Neuronal stem cell (in vitro differentiated cells): Measurements from ENCODE around the gene ARID5A.

Experiments
- DNase-seq: peaks from one replicate; pipeline ENCODE4 v3.0.0-alpha.2; 2013; ENCODE audit warnings: low spot score
- H2AFZ ChIP-seq: one replicate; pipeline ENCODE4 v1.6.1; 2013; ENCODE audit warnings: mild to moderate bottlenecking, low read length, inconsistent platforms
- H2AK5ac ChIP-seq: 2 replicates; pipeline ENCODE4 v1.6.1; 2013; ENCODE audit warnings: low read depth, mild to moderate bottlenecking, inconsistent platforms, low read length, moderate library complexity, mixed read lengths
- H2BK120ac ChIP-seq: 2 replicates; pipeline ENCODE4 v1.6.1; 2013; ENCODE audit warnings: low read depth, mild to moderate bottlenecking, inconsistent platforms, low read length, moderate library complexity, mixed read lengths
- H2BK12ac ChIP-seq: one replicate; pipeline ENCODE4 v1.6.1; 2013; ENCODE audit warnings: low read length, inconsistent platforms
- H2BK15ac ChIP-seq: 2 replicates; pipeline ENCODE4 v1.6.1; 2013; ENCODE audit warnings: mild to moderate bottlenecking, low read length, inconsistent platforms, mixed read lengths
- H2BK5ac ChIP-seq: one replicate; pipeline ENCODE4 v1.6.1; 2013; ENCODE audit warnings: inconsistent platforms, mild to moderate bottlenecking, low read length, moderate library complexity
- H3K14ac ChIP-seq: one replicate; pipeline ENCODE4 v1.6.1; 2013; ENCODE audit warnings: low read length, inconsistent platforms
- H3K18ac ChIP-seq: 2 replicates; pipeline ENCODE4 v1.6.1; 2013; ENCODE audit warnings: low read length, inconsistent platforms
- H3K23ac ChIP-seq: 2 replicates; pipeline ENCODE4 v1.6.1; 2013; ENCODE audit warnings: low read depth, mild to moderate bottlenecking, mixed read lengths, low read length, inconsistent platforms; ENCODE audit not compliant: poor library complexity
- H3K27ac ChIP-seq: replicated peaks from 3 replicates; pipeline ENCODE4 v1.5.1; 2013; ENCODE audit warnings: low read length, inconsistent platforms
- H3K27me3 ChIP-seq, 3 experiments: 2 replicates each; pipeline ENCODE4 v1.6.1; 2013; ENCODE audit warnings: low read length in 3 of 3, mild to moderate bottlenecking in 2 of 3, inconsistent platforms in 1 of 3, low read depth in 1 of 3, mixed read lengths in 1 of 3, moderate library complexity in 1 of 3; ENCODE audit not compliant: control insufficient read depth in 3 of 3, insufficient read depth in 3 of 3
- H3K36me3 ChIP-seq, 2 donors: replicated peaks in 1 of 2; 2 replicates each; pipeline ENCODE4 v1.6.1; 2013; ENCODE audit warnings: low read length in 2 of 2; ENCODE audit not compliant: control insufficient read depth in 2 of 2, insufficient read depth in 2 of 2
- H3K4ac ChIP-seq: 2 replicates; pipeline ENCODE4 v1.6.1; 2013; ENCODE audit warnings: inconsistent platforms, mild to moderate bottlenecking, low read length, moderate library complexity
- H3K4me1 ChIP-seq, 2 donors: 1 replicate in 1 of 2; 2 replicates in 1 of 2; pipeline ENCODE4 v1.6.1; 2013; ENCODE audit warnings: low read length in 2 of 2, low read depth in 1 of 2; ENCODE audit not compliant: control insufficient read depth in 2 of 2, insufficient read depth in 1 of 2
- H3K4me2 ChIP-seq: one replicate; pipeline ENCODE4 v1.6.1; 2013; ENCODE audit warnings: mild to moderate bottlenecking, low read length, inconsistent platforms; ENCODE audit not compliant: insufficient read depth, poor library complexity, severe bottlenecking
- H3K4me3 ChIP-seq, 2 donors: 2 replicates each; pipeline ENCODE4 v1.5.1; 2013; ENCODE audit warnings: low read length in 2 of 2, mild to moderate bottlenecking in 2 of 2, inconsistent platforms in 1 of 2, moderate library complexity in 1 of 2
- H3K79me1 ChIP-seq: one replicate; pipeline ENCODE4 v1.6.1; 2013; ENCODE audit warnings: low read depth, mild to moderate bottlenecking, inconsistent platforms, low read length, moderate library complexity
- H3K9ac ChIP-seq: one replicate; pipeline ENCODE4 v1.6.1; 2013; ENCODE audit warnings: mild to moderate bottlenecking, low read depth, low read length, inconsistent platforms; ENCODE audit not compliant: poor library complexity
- H3K9me3 ChIP-seq, 2 donors: replicated peaks in 1 of 2; 2 replicates each; pipeline versions ENCODE3 to v1.6.1; 2013; ENCODE audit warnings: low read length in 2 of 2, mild to moderate bottlenecking in 2 of 2, inconsistent platforms in 1 of 2, low read depth in 1 of 2, mixed read lengths in 1 of 2, moderate library complexity in 1 of 2; ENCODE audit not compliant: control insufficient read depth in 2 of 2, insufficient read depth in 1 of 2
- H4K8ac ChIP-seq: one replicate; pipeline ENCODE4 v1.6.1; 2013; ENCODE audit warnings: low read depth, mild to moderate bottlenecking, inconsistent platforms, low read length, moderate library complexity
- H4K91ac ChIP-seq: one replicate; pipeline ENCODE4 v1.6.1; 2013; ENCODE audit warnings: low read length, low read depth, mild to moderate bottlenecking, inconsistent platforms; ENCODE audit not compliant: poor library complexity
- WGBS, 2 donors: extraction: QIAGEN DNeasy Blood & Tissue Kit; methylation state at CpG; one replicate each; pipeline ENCODE4 v1.1.7; 2013; ENCODE audit warnings: missing lambda C conversion rate in 2 of 2, mixed read lengths in 1 of 2; ENCODE audit not compliant: insufficient read length in 2 of 2, insufficient replicate concordance in 1 of 2; ENCODE audit errors: extremely low coverage in 2 of 2; 5-methylcytosine and 5-hydroxymethylcytosine counted together

The ARID5A gene

DNA sequence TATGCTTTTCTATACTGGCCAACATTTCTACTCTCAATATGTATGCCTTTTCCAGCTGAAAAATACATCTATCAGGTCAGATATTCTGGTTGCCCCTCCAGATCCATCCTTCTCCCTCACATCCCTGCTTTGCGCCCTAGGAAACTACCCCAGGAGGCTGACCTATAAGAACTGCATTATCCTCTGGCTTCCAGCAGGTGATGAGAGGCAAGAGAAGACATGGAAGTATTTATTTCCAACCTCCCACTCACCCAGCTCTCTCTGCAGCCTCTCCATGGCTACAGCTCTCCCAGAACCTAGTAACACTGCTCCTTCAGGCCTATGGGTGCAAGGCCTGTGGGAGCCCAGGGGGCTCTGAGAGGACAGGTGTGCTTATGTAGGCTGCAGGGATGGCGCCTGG, 42.9 kb downstream of the ARID5A start:
- no peak overlapping the region for H3K4ac ChIP-seq
- no peak overlapping the region for H3K9ac ChIP-seq
- H2BK120ac ChIP-seq, result no peak overlapping the region
- H3K4me3 ChIP-seq, result no peak overlapping the region
- no peaks in the 10 kb centered on the region for H3K9me3 ChIP-seq
- H2AK5ac ChIP-seq, result no peak overlapping the region
- H2BK12ac ChIP-seq, result no peak overlapping the region
- H3K36me3 ChIP-seq, result peaks cover 0 to 8% of the 10 kb centered on the region in 2 donors
- no peak overlapping the region for H3K14ac ChIP-seq
- no peaks in the 10 kb centered on the region for H3K4me1 ChIP-seq
- H3K27me3 ChIP-seq, result no peaks in the 10 kb centered on the region
- H2AFZ ChIP-seq, result no peak overlapping the region
- DNase-seq, result no peak
- H4K8ac ChIP-seq, result no peak overlapping the region
- no peak overlapping the region for H3K4me2 ChIP-seq
- H4K91ac ChIP-seq, result no peak overlapping the region
- H2BK15ac ChIP-seq, result no peak overlapping the region
- no peaks in the 10 kb centered on the region for H3K79me1 ChIP-seq
- peak overlapping the region; percentile 29 for H3K23ac ChIP-seq
- H3K18ac ChIP-seq, result peak overlapping the region; percentile 40
- no peak overlapping the region for H3K27ac ChIP-seq
- WGBS, 2 donors, result no CpG with 5 or more reads among the region's 2 CpGs
- H2BK5ac ChIP-seq, result no peak overlapping the region

DNA sequence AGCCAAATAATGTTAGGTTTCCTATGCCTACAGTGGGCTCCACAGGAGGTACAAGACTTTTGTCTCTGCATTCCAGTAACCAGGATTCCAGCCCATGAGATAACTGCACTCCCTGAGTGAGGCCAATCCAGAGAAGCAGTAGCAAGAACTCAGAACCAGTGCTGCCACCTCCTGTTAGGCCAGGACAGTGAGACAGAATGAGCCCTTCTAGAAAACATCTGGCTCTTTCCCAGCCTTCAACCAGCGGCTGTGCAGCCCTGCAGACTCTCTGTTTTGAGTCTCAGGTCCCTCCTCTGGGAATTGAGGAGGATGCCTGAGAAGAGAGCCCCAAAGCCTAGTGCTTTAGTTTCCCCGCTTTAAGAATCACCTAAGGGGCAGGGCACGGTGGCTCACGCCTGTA, 44.2 kb downstream of the ARID5A start:
- Histone ChIP-seq H3K27me3 (no peaks in the 10 kb centered on the region), H2BK12ac (no peak overlapping the region), H4K8ac (no peak overlapping the region), H2BK15ac (no peak overlapping the region), H3K36me3 (peaks cover 0 to 18% of the 10 kb centered on the region in 2 donors), H3K14ac (no peak overlapping the region), H3K4ac (no peak overlapping the region), H2BK5ac (no peak overlapping the region), H2AFZ (no peak overlapping the region), H2BK120ac (no peak overlapping the region), H3K18ac (no peak overlapping the region), H4K91ac (no peak overlapping the region), H3K4me2 (no peak overlapping the region), H2AK5ac (no peak overlapping the region), H3K9me3 (no peaks in the 10 kb centered on the region), H3K79me1 (no peaks in the 10 kb centered on the region), H3K23ac (no peak overlapping the region), H3K4me1 (no peaks in the 10 kb centered on the region), H3K27ac (no peak overlapping the region), H3K9ac (no peak overlapping the region), H3K4me3 (no peak overlapping the region)
- DNase-seq, result no peak
- no CpG with 5 or more reads among the region's 4 CpGs for whole genome bisulfite sequencing, 2 donors

DNA sequence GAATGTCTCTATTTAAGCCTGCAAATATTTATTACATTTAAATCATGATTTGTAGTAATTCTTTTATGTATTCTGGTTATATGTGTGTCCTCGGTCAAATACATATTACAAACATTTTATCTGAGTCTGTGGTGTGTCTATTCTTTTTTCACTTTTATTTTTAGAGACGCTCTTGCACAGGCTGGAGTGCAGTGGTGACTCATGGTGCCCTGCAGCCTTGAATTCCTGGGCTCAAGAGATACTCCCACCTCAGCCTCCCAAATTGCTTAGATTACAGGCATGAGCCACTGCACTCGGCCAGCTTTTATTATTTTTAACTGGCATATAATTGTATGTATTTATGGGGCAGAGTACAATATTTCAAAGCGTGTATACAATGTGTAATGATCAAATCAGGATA, 47.5 kb downstream of the ARID5A start:
- no peak overlapping the region for H2AFZ ChIP-seq
- WGBS, 2 donors, result no CpG with 5 or more reads among the region's 4 CpGs
- no peak overlapping the region for H4K8ac ChIP-seq

DNA sequence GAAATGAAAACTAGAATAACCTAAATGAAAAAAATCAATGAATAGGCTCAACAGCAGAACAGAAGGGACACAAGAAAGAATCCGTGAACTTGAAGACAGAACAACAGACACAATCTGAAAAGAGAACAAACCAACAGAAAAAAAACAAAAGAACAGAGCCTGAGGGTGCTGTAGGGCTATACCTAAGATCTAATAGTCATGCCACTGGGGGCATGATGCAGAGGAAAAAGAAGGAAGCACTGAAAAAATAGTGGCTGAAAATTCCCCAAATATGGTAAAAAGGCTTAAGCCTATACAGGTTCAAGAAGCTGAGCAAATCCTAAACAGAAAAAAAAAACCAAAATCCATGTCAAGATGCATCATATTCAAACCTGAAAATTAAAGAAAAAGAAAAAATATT, 51.3 kb downstream of the ARID5A start:
- H2BK15ac ChIP-seq, result no peak overlapping the region
- H3K27me3 ChIP-seq, result no peaks in the 10 kb centered on the region
- H3K4me1 ChIP-seq, result no peaks in the 10 kb centered on the region
- no peak overlapping the region for H3K9ac ChIP-seq
- H3K9me3 ChIP-seq, result peaks cover 0 to 2% of the 10 kb centered on the region in 2 donors
- no peak overlapping the region for H2BK12ac ChIP-seq
- no peaks in the 10 kb centered on the region for H3K79me1 ChIP-seq
- H3K14ac ChIP-seq, result no peak overlapping the region
- H3K4me3 ChIP-seq, result no peak overlapping the region
- no peak overlapping the region for H2AK5ac ChIP-seq
- no peak overlapping the region for H2BK120ac ChIP-seq
- no peak overlapping the region for H3K4ac ChIP-seq
- WGBS, 2 donors, result no CpG with 5 or more reads among the region's 1 CpG
- H3K27ac ChIP-seq, result no peak overlapping the region
- no peak overlapping the region for H2BK5ac ChIP-seq
- no peak overlapping the region for H3K23ac ChIP-seq
- H3K18ac ChIP-seq, result no peak overlapping the region
- no peak overlapping the region for H4K91ac ChIP-seq
- no peak overlapping the region for H3K4me2 ChIP-seq
- no peak for DNase-seq
- H3K36me3 ChIP-seq, result peaks cover 6 to 42% of the 10 kb centered on the region in 2 donors
- no peak overlapping the region for H2AFZ ChIP-seq
- H4K8ac ChIP-seq, result no peak overlapping the region

More for the DNA sequence above, 47.5 kb downstream of the ARID5A start:
- Histone ChIP-seq H3K14ac (no peak overlapping the region), H3K9ac (no peak overlapping the region), H2BK12ac (no peak overlapping the region), H4K91ac (no peak overlapping the region), H3K27ac (no peak overlapping the region), H3K4ac (no peak overlapping the region), H2AK5ac (no peak overlapping the region), H3K18ac (no peak overlapping the region), H3K23ac (no peak overlapping the region), H3K9me3 (no peaks in the 10 kb centered on the region), H3K4me3 (no peak overlapping the region), H3K79me1 (no peaks in the 10 kb centered on the region), H3K4me1 (no peaks in the 10 kb centered on the region), H2BK120ac (no peak overlapping the region), H2BK5ac (no peak overlapping the region), H2BK15ac (no peak overlapping the region), H3K36me3 (peaks cover 0 to 23% of the 10 kb centered on the region in 2 donors), H3K4me2 (no peak overlapping the region), H3K27me3 (no peaks in the 10 kb centered on the region)
- no peak for DNase-seq
